Testis (tissue), 3 donors: ENCODE measurements around the gene TMEM97. TPM values are rescaled to one million over a fixed set of nuclear protein-coding genes. Genes with fewer than 3 reads are reported as not detected.
A peak's percentile ranks its signal among the peaks of the same experiment; 100 is the strongest.
"Not testable (repeated sequence)": the region's sequence is repeated elsewhere in the genome, so short reads cannot be mapped to it uniquely, and the experiment has no call there.

Experiments
- DNase-seq: peaks from one replicate; pipeline ENCODE4 v3.0.0-alpha.2; 2019
- H3K27ac ChIP-seq, 2 donors: fragments of 200-600 bp; sonication (generic); one replicate each; pipeline ENCODE4 v1.5.1; 2019
- H3K27me3 ChIP-seq: fragments of 200-600 bp; sonication (generic); one replicate; pipeline ENCODE4 v1.5.1; 2019
- H3K36me3 ChIP-seq: fragments of 200-600 bp; sonication (generic); one replicate; pipeline ENCODE4 v1.5.1; 2017; ENCODE audit warnings: low read depth; ENCODE audit errors: missing control alignments
- H3K4me1 ChIP-seq: fragments of 200-600 bp; sonication (generic); one replicate; pipeline ENCODE4 v1.5.1; 2019
- H3K4me3 ChIP-seq, 2 donors: fragments of 200-600 bp; sonication (generic); one replicate each; pipeline ENCODE4 v1.5.1; 2017 to 2019
- H3K9me3 ChIP-seq: fragments of 200-600 bp; sonication (generic); one replicate; pipeline ENCODE4 v1.5.1; 2017
- POLR2A ChIP-seq: fragments of 450-650 bp; IDR thresholded peaks from one replicate; pipeline ENCODE4 v1.6.1; 2017; ENCODE audit warnings: antibody characterized with exemption, mild to moderate bottlenecking, moderate library complexity
- WGBS, 2 donors: methylation state at CpG; one replicate each; pipeline ENCODE4 v1.1.5; 2018; 5-methylcytosine and 5-hydroxymethylcytosine counted together
- intact Hi-C: fragments of 100-400 bp; cut with DNase I; formaldehyde crosslinking; loops from one replicate; pipeline ENCODE4 v1.15.1; 2023; ENCODE audit warnings: low total_unique reads
- polyA plus RNA-seq: library from polyadenylated mRNA; stranded (reverse); fragments of 350-450 nt; fragmentation: Illumina TruSeq; extraction: RNeasy Lipid Tissue Mini Kit (QIAGEN cat#74804); gene quantifications from one replicate; pipeline ENCODE4 v1.2.3, GENCODE V29; 2014; ENCODE audit warnings: low read depth, low replicate concordance; ENCODE audit not compliant: insufficient read depth
- total RNA-seq, 2 donors: library from RNA; depleted of rRNA; stranded (reverse); fragments of >200 nt; gene quantifications; one replicate each; pipeline ENCODE4 v1.2.3, GENCODE V29; 2016
- TF ChIP-seq, protein P1 (sequence below), 3 experiments: fragments of 450-650 bp in 2 of 3; fragments of 200-600 bp in 1 of 3; sonication (generic) in 1 of 3; IDR thresholded peaks; one replicate each; pipeline ENCODE4 v1.5.1; 2016 to 2019; ENCODE audit warnings: antibody characterized with exemption in 3 of 3, mild to moderate bottlenecking in 2 of 3, moderate library complexity in 1 of 3

TMEM97 gene
- total and polyA plus RNA-seq, 3 donors from 2014 or later: 108 to 139 (median 118) TPM

DNA sequence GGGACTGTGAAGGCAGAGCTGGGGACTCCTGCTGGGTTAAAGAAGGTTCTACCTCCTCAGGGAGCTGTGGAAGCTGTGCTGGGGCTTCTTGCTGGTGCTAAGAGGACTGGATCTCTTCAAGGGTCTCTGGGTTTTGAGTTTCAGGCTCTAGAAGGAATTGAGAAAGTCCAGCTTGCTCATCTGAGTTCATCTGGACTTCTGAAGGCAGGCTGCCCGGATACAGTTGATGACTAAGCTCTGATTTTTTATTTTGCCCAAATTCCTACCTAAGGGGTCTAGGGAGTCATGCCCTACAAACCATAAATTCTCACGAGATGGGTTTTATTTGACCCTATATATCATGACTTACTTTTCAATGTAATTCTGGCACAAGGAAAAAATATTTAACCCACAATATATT, 46.8 kb upstream of the TMEM97 start:
- no peak overlapping the region for H3K27ac ChIP-seq
- H3K27me3 ChIP-seq: no peaks in the 10 kb centered on the region
- no peaks in the 10 kb centered on the region for H3K36me3 ChIP-seq
- DNase-seq: no peak
- no peaks in the 10 kb centered on the region for H3K4me1 ChIP-seq
- 72 to 78% methylated on average over 2 of the region's 2 CpGs for WGBS, 2 donors
- H3K4me3 ChIP-seq: no peak overlapping the region
- intact Hi-C loops: no loop called here
- TF ChIP-seq, protein P1, sequence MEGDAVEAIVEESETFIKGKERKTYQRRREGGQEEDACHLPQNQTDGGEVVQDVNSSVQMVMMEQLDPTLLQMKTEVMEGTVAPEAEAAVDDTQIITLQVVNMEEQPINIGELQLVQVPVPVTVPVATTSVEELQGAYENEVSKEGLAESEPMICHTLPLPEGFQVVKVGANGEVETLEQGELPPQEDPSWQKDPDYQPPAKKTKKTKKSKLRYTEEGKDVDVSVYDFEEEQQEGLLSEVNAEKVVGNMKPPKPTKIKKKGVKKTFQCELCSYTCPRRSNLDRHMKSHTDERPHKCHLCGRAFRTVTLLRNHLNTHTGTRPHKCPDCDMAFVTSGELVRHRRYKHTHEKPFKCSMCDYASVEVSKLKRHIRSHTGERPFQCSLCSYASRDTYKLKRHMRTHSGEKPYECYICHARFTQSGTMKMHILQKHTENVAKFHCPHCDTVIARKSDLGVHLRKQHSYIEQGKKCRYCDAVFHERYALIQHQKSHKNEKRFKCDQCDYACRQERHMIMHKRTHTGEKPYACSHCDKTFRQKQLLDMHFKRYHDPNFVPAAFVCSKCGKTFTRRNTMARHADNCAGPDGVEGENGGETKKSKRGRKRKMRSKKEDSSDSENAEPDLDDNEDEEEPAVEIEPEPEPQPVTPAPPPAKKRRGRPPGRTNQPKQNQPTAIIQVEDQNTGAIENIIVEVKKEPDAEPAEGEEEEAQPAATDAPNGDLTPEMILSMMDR (IDR thresholded peaks at IDR 0.05): no peak
- no peak for TF ChIP-seq POLR2A
- H3K9me3 ChIP-seq: no peaks in the 10 kb centered on the region

DNA sequence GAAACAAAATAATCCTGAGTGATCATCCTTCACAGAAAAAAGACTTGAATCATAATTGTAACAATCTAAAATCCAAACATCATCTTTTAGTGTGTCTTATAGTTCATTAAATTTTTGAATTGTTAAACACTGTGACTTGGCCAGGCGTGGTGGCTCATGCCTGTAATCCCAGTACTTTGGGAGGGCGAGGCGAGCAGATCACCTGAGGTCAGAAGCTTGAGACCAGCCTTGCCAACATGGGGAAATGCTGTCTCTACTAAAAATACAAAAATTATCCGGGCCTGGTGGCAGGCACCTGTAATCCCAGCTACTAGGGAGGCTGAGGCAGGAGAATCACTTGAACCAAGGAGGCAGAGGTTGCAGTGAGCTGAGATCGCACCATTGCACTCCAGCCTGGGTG, 45.7 kb upstream of the TMEM97 start:
- DNase-seq, H3K27ac ChIP-seq, intact Hi-C loops, H3K4me3 ChIP-seq, H3K27me3 ChIP-seq, H3K36me3 ChIP-seq, H3K4me1 ChIP-seq, H3K9me3 ChIP-seq: not testable (repeated sequence)
- WGBS, 2 donors: 82 to 94% methylated on average over 5 of the region's 5 CpGs

DNA sequence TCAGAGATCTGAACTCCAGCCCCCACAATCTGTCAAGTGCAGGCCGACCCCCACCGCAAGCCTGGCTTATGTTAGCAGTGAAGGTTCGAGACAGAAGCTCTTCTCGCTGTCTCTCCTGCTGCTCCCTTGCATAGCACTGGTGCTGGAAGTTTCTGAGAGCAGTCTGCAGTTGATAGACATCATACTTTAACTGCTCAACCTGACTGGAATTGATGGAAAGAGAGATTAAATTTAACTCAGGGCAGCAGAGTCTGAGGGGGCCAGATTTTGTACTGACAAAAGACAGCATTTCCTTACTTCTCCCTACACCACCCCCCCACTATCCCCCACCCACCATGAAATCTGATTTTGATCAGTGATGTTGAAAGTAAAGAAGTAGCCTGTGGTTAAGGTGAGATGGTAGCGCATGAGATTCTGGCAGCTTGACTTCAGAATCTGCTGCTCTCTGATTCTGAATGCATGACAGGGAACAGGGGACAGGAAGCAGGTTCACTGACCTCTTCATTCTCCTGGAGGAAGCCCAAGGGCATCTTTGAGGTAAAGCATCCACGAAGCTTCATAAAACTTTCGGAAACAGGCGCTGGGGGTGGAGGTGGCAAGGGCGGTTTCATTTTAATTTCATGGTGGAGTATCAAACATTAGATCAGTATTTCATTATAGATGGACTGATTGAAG, 44.3 kb upstream of the TMEM97 start:
- Histone ChIP-seq H3K36me3 (no peaks in the 10 kb centered on the region), H3K4me1 (no peaks in the 10 kb centered on the region), H3K9me3 (no peaks in the 10 kb centered on the region), H3K27ac (no peak overlapping the region), H3K27me3 (no peaks in the 10 kb centered on the region), H3K4me3 (no peak overlapping the region)
- no peak for DNase-seq
- TF ChIP-seq POLR2A: no peak
- TF ChIP-seq, protein P1 (IDR thresholded peaks at IDR 0.05): no peak
- intact Hi-C loops: no loop called here
- 83 to 84% methylated on average over 9 of the region's 9 CpGs for WGBS, 2 donors

GRCh38 chr17:28276011-28276410, 43.0 kb upstream of the TMEM97 start:
- H3K4me3 ChIP-seq: no peak overlapping the region

GRCh38 chr17:28279411-28279810, 39.6 kb upstream of the TMEM97 start:
- H3K9me3 ChIP-seq: no peaks in the 10 kb centered on the region
- TF ChIP-seq, protein P1 (IDR thresholded peaks at IDR 0.05): no peak
- TF ChIP-seq POLR2A: no peak
- H3K27ac ChIP-seq: no peak overlapping the region
- intact Hi-C loops: no loop called here
- no peaks in the 10 kb centered on the region for H3K27me3 ChIP-seq
- DNase-seq: no peak
- no peaks in the 10 kb centered on the region for H3K36me3 ChIP-seq
- H3K4me1 ChIP-seq: no peaks in the 10 kb centered on the region
- no peak overlapping the region for H3K4me3 ChIP-seq
- 82 to 84% methylated on average over 6 of the region's 6 CpGs for WGBS, 2 donors

More at GRCh38 chr17:28276011-28276410, 43.0 kb upstream of the TMEM97 start:
- intact Hi-C loops: no loop called here
- no peak for TF ChIP-seq POLR2A
- TF ChIP-seq, protein P1 (IDR thresholded peaks at IDR 0.05): no peak
- peak; percentile 36 for DNase-seq
- no peaks in the 10 kb centered on the region for H3K36me3 ChIP-seq
- no peaks in the 10 kb centered on the region for H3K4me1 ChIP-seq
- H3K27me3 ChIP-seq: no peaks in the 10 kb centered on the region
- H3K27ac ChIP-seq: no peak overlapping the region
- no peaks in the 10 kb centered on the region for H3K9me3 ChIP-seq
- WGBS, 2 donors: 71 to 73% methylated on average over 6 of the region's 6 CpGs
